HepG2 (cell line): ENCODE data around the gene FAM222B. TPM values are rescaled to one million over a fixed set of nuclear protein-coding genes. Genes with fewer than 3 reads are reported as not detected.

Experiments
- FOXA3 ChIP-seq: IDR thresholded peaks from 2 replicates; pipeline ENCODE4 v1.6.1; 2016; ENCODE audit warnings: missing genetic modification reagents, missing compliant biosample characterization
- KAT8 ChIP-seq: IDR thresholded peaks from 2 replicates; pipeline ENCODE4 v1.6.1; 2016; ENCODE audit warnings: missing genetic modification reagents, missing compliant biosample characterization
- KLF6 ChIP-seq: IDR thresholded peaks from 2 replicates; pipeline ENCODE4 v1.8.0; 2016; ENCODE audit warnings: missing biosample characterization, missing genetic modification reagents
- MTA1 ChIP-seq: sonication (generic); formaldehyde crosslinking; IDR thresholded peaks from 2 replicates; pipeline ENCODE4 v1.4.0; 2020; ENCODE audit warnings: missing genetic modification reagents, mild to moderate bottlenecking, borderline replicate concordance
- POLR2A ChIP-seq, 2 experiments: IDR thresholded peaks; 2 replicates each; pipeline ENCODE4 v1.6.1; 2011; ENCODE audit warnings: low read depth in 2 of 2, low read length in 2 of 2, mild to moderate bottlenecking in 1 of 2, moderate library complexity in 1 of 2; ENCODE audit not compliant: insufficient read depth in 1 of 2
- RBFOX2 ChIP-seq: fragments of 200-400 bp; formaldehyde crosslinking; IDR thresholded peaks from 2 replicates; pipeline ENCODE4 v1.6.1; 2017; ENCODE audit warnings: low read depth, mild to moderate bottlenecking, low read length
- SALL1 ChIP-seq: sonication (generic); formaldehyde crosslinking; IDR thresholded peaks from 2 replicates; pipeline ENCODE4 v1.8.0; 2022; ENCODE audit warnings: mild to moderate bottlenecking, missing genetic modification reagents
- SP140L ChIP-seq: sonication (generic); formaldehyde crosslinking; IDR thresholded peaks from 2 replicates; pipeline ENCODE4 v1.4.0; 2020; ENCODE audit warnings: missing genetic modification reagents, borderline replicate concordance
- SP2 ChIP-seq: sonication (generic); formaldehyde crosslinking; IDR thresholded peaks from 2 replicates; pipeline ENCODE4 v1.5.1; 2020; ENCODE audit warnings: mild to moderate bottlenecking, missing genetic modification reagents
- XRCC5 ChIP-seq: fragments of 200-400 bp; formaldehyde crosslinking; optimal IDR thresholded peaks from 2 replicates; pipeline ENCODE3; 2017; ENCODE audit warnings: mild to moderate bottlenecking, low read length
- polyA plus RNA-seq, 8 experiments: library from polyadenylated mRNA; depleted of rRNA in 3 of 8; stranded (reverse) in 7 of 8; unstranded in 1 of 8; fragments of >200 nt; fragmentation: Illumina TruSeq in 4 of 8; extraction: Trizol in 4 of 8; gene quantifications; 2 replicates each; pipeline versions ENCODE4 v1.2.1 to v1.2.3, GENCODE V29; 2011 to 2016; ENCODE audit warnings: low read depth in 4 of 8, missing spikeins in 1 of 8, mixed read lengths in 1 of 8; ENCODE audit not compliant: insufficient read depth in 1 of 8
- total RNA-seq, 5 experiments: library from RNA; depleted of rRNA; stranded (reverse); fragments of >200 nt; fragmentation: Illumina TruSeq; extraction: Trizol; gene quantifications; 2 replicates each; pipeline ENCODE4 v1.2.3, GENCODE V29; 2016; ENCODE audit warnings: low read depth in 1 of 5
- TF ChIP-seq, protein P1 (sequence below): sonication (generic); formaldehyde crosslinking; IDR thresholded peaks from 2 replicates; pipeline ENCODE4 v1.4.0; 2020; ENCODE audit warnings: missing genetic modification reagents
- TF ChIP-seq, protein P2 (sequence below): sonication (generic); formaldehyde crosslinking; IDR thresholded peaks from 2 replicates; pipeline ENCODE4 v1.9.0; 2022; ENCODE audit warnings: low read depth, missing genetic modification reagents
- TF ChIP-seq, protein P3 (sequence below): sonication (generic); formaldehyde crosslinking; IDR thresholded peaks from 2 replicates; pipeline ENCODE4 v1.9.0; 2022; ENCODE audit warnings: missing genetic modification reagents, mild to moderate bottlenecking, borderline replicate concordance
- TF ChIP-seq, protein P4 (sequence below): sonication (generic); formaldehyde crosslinking; IDR thresholded peaks from 2 replicates; pipeline ENCODE4 v1.4.0; 2020; ENCODE audit warnings: missing genetic modification reagents
- TF ChIP-seq, protein P5 (sequence below): sonication (generic); IDR thresholded peaks from 2 replicates; pipeline ENCODE4 v1.6.1; 2016; ENCODE audit warnings: low read depth, borderline replicate concordance
- TF ChIP-seq, protein P6 (sequence below): sonication (generic); formaldehyde crosslinking; IDR thresholded peaks from 2 replicates; pipeline ENCODE4 v1.4.0; 2020; ENCODE audit warnings: mild to moderate bottlenecking, missing genetic modification reagents
- TF ChIP-seq, protein P7 (sequence below): sonication (generic); formaldehyde crosslinking; IDR thresholded peaks from 2 replicates; pipeline ENCODE4 v1.4.0; 2020; ENCODE audit warnings: low read depth, mild to moderate bottlenecking, missing genetic modification reagents
- TF ChIP-seq, protein P8 (sequence below): sonication (generic); formaldehyde crosslinking; IDR thresholded peaks from 2 replicates; pipeline ENCODE4 v1.4.0; 2020; ENCODE audit warnings: mild to moderate bottlenecking, missing genetic modification reagents

FAM222B gene
- total and polyA plus RNA-seq, 2 of the 13 experiments (the other 11 are each of a cell fraction or from before 2014, with no cell fraction given) = 3.5 to 7.3 TPM

DNA sequence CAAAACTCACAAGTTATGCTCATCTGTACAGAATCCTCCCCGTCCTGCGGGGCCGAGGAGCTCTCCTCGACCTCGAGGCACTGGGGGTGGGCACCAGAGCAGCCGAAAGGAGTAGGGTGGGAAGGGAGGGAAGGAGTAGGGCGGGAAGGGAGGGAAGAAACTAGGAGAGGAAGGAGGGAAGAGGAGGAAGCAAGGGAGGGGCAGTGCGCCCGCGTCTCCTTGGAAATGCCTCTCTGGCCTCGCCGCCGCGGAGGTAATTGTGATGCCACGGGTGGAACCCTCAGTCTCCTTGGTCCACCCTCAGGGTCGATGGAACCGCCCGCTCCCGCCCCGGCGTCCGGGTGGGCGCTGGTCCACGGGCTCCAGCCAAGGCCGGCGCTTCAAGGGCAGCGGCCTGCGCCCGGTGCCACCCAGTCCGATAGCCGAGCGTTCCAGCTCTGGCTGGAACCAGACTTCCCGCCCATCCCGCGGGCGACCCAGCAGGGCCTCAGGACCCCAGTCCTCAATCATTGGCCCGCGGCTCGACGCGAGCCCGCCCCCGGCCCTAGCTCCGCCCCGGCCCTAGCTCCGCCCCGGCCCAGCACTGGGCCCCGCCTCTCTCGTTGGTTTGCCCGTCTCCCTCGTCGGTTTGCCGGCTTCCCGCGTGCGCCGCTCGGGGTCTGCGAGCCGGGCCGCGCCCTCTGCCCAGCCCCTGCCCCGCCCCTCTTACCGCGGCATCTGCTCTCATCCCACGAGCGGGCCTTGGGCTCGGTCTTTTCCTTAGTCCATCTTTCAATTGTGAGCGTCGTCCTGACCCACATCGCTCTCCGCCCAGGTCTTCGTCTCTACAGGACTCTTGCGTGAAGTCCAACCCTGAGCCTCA lies 131.5 kb downstream of the FAM222B start (continued):
- TF ChIP-seq, protein P1, sequence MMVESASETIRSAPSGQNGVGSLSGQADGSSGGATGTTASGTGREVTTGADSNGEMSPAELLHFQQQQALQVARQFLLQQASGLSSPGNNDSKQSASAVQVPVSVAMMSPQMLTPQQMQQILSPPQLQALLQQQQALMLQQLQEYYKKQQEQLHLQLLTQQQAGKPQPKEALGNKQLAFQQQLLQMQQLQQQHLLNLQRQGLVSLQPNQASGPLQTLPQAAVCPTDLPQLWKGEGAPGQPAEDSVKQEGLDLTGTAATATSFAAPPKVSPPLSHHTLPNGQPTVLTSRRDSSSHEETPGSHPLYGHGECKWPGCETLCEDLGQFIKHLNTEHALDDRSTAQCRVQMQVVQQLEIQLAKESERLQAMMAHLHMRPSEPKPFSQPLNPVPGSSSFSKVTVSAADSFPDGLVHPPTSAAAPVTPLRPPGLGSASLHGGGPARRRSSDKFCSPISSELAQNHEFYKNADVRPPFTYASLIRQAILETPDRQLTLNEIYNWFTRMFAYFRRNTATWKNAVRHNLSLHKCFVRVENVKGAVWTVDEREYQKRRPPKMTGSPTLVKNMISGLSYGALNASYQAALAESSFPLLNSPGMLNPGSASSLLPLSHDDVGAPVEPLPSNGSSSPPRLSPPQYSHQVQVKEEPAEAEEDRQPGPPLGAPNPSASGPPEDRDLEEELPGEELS (CRISPR knock-in tag) = peak; percentile 21; the same call in 1 of the 2 replicates
- TF ChIP-seq SP2 (CRISPR knock-in tag) (peak; percentile 77), KLF6 (CRISPR knock-in tag) (peak; percentile 66; the same call in 1 of the 2 replicates), RBFOX2 (peak; percentile 98), SP140L (no peak), MTA1 (CRISPR knock-in tag) (peak; percentile 64; the same call in 1 of the 2 replicates), FOXA3 (CRISPR knock-in tag) (0 out of 2 replicates have a peak, but pooled peaks have one; percentile 28), KAT8 (CRISPR knock-in tag) (peak; percentile 63; the same call in 1 of the 2 replicates), SALL1 (CRISPR knock-in tag) (peak; percentile 56; the same call in 1 of the 2 replicates), XRCC5 (peak; percentile 37), POLR2A (IDR thresholded peaks at IDR 0.05; ENCODE audit: insufficient read depth in 1 of 2, low read depth in 2 of 2, low read length in 2 of 2) (peak; percentile 92 to 97)
- TF ChIP-seq, protein P2, sequence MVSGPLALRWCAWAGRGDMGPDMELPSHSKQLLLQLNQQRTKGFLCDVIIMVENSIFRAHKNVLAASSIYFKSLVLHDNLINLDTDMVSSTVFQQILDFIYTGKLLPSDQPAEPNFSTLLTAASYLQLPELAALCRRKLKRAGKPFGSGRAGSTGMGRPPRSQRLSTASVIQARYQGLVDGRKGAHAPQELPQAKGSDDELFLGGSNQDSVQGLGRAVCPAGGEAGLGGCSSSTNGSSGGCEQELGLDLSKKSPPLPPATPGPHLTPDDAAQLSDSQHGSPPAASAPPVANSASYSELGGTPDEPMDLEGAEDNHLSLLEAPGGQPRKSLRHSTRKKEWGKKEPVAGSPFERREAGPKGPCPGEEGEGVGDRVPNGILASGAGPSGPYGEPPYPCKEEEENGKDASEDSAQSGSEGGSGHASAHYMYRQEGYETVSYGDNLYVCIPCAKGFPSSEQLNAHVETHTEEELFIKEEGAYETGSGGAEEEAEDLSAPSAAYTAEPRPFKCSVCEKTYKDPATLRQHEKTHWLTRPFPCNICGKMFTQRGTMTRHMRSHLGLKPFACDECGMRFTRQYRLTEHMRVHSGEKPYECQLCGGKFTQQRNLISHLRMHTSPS (CRISPR knock-in tag) = peak; percentile 89
- TF ChIP-seq, protein P3, sequence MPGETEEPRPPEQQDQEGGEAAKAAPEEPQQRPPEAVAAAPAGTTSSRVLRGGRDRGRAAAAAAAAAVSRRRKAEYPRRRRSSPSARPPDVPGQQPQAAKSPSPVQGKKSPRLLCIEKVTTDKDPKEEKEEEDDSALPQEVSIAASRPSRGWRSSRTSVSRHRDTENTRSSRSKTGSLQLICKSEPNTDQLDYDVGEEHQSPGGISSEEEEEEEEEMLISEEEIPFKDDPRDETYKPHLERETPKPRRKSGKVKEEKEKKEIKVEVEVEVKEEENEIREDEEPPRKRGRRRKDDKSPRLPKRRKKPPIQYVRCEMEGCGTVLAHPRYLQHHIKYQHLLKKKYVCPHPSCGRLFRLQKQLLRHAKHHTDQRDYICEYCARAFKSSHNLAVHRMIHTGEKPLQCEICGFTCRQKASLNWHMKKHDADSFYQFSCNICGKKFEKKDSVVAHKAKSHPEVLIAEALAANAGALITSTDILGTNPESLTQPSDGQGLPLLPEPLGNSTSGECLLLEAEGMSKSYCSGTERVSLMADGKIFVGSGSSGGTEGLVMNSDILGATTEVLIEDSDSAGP (CRISPR knock-in tag) = peak; percentile 61; the same call in 1 of the 2 replicates
- TF ChIP-seq, protein P4, sequence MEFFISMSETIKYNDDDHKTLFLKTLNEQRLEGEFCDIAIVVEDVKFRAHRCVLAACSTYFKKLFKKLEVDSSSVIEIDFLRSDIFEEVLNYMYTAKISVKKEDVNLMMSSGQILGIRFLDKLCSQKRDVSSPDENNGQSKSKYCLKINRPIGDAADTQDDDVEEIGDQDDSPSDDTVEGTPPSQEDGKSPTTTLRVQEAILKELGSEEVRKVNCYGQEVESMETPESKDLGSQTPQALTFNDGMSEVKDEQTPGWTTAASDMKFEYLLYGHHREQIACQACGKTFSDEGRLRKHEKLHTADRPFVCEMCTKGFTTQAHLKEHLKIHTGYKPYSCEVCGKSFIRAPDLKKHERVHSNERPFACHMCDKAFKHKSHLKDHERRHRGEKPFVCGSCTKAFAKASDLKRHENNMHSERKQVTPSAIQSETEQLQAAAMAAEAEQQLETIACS = peak; percentile 33; the same call in 1 of the 2 replicates
- TF ChIP-seq, protein P5, sequence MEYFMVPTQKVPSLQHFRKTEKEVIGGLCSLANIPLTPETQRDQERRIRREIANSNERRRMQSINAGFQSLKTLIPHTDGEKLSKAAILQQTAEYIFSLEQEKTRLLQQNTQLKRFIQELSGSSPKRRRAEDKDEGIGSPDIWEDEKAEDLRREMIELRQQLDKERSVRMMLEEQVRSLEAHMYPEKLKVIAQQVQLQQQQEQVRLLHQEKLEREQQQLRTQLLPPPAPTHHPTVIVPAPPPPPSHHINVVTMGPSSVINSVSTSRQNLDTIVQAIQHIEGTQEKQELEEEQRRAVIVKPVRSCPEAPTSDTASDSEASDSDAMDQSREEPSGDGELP = no peak
- TF ChIP-seq, protein P6, sequence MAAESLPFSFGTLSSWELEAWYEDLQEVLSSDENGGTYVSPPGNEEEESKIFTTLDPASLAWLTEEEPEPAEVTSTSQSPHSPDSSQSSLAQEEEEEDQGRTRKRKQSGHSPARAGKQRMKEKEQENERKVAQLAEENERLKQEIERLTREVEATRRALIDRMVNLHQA (CRISPR knock-in tag) = no peak
- TF ChIP-seq, protein P7, sequence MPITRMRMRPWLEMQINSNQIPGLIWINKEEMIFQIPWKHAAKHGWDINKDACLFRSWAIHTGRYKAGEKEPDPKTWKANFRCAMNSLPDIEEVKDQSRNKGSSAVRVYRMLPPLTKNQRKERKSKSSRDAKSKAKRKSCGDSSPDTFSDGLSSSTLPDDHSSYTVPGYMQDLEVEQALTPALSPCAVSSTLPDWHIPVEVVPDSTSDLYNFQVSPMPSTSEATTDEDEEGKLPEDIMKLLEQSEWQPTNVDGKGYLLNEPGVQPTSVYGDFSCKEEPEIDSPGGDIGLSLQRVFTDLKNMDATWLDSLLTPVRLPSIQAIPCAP (CRISPR knock-in tag) = no peak
- TF ChIP-seq, protein P8, sequence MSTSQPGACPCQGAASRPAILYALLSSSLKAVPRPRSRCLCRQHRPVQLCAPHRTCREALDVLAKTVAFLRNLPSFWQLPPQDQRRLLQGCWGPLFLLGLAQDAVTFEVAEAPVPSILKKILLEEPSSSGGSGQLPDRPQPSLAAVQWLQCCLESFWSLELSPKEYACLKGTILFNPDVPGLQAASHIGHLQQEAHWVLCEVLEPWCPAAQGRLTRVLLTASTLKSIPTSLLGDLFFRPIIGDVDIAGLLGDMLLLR (CRISPR knock-in tag) = no peak
